HepG2 (cell line): ENCODE measurements around the gene SMAD3. TPM values are rescaled to one million over a fixed set of nuclear protein-coding genes. Genes with fewer than 3 reads are reported as not detected.
A peak's percentile ranks its signal among the peaks of the same experiment; 100 is the strongest.

Experiments used
- ARID4A ChIP-seq: sonication (generic); formaldehyde crosslinking; IDR thresholded peaks from 2 replicates; pipeline ENCODE4 v1.5.0; 2020; ENCODE audit warnings: mild to moderate bottlenecking, missing genetic modification reagents, borderline replicate concordance
- BHLHE40 ChIP-seq: IDR thresholded peaks from 2 replicates; pipeline ENCODE4 v1.6.1; 2011; ENCODE audit warnings: low read length, improper control_type of control experiment
- GTF3A ChIP-seq: sonication (generic); formaldehyde crosslinking; conservative IDR thresholded peaks from 2 replicates; pipeline ENCODE4 v1.4.0; 2020; ENCODE audit warnings: mild to moderate bottlenecking, missing genetic modification reagents
- HIVEP1 ChIP-seq: sonication (generic); formaldehyde crosslinking; IDR thresholded peaks from 2 replicates; pipeline ENCODE4 v1.4.0; 2020; ENCODE audit warnings: mild to moderate bottlenecking, missing genetic modification reagents
- HNRNPL ChIP-seq: fragments of 200-400 bp; formaldehyde crosslinking; IDR thresholded peaks from 2 replicates; pipeline ENCODE4 v1.6.1; 2017; ENCODE audit warnings: mild to moderate bottlenecking, low read depth, low read length
- KLF15 ChIP-seq: sonication (generic); formaldehyde crosslinking; IDR thresholded peaks from 2 replicates; pipeline ENCODE4 v1.8.1; 2023; ENCODE audit warnings: borderline replicate concordance, mild to moderate bottlenecking, inconsistent platforms, missing genetic modification reagents, mixed read lengths
- MTA3 ChIP-seq: sonication (generic); formaldehyde crosslinking; IDR thresholded peaks from 2 replicates; pipeline ENCODE4 v1.4.0; 2020; ENCODE audit warnings: missing genetic modification reagents
- PHF20 ChIP-seq: sonication (generic); formaldehyde crosslinking; IDR thresholded peaks from 2 replicates; pipeline ENCODE4 v1.5.0; 2020; ENCODE audit warnings: mild to moderate bottlenecking, missing genetic modification reagents
- POGZ ChIP-seq: sonication (generic); formaldehyde crosslinking; IDR thresholded peaks from 2 replicates; pipeline ENCODE4 v1.4.0; 2020; ENCODE audit warnings: mild to moderate bottlenecking, missing genetic modification reagents
- SAFB2 ChIP-seq: sonication (generic); formaldehyde crosslinking; IDR thresholded peaks from 2 replicates; pipeline ENCODE4 v1.5.1; 2020; ENCODE audit warnings: missing genetic modification reagents, low read depth, mild to moderate bottlenecking, borderline replicate concordance
- TOE1 ChIP-seq: sonication (generic); formaldehyde crosslinking; IDR thresholded peaks from 2 replicates; pipeline ENCODE4 v1.4.0; 2020; ENCODE audit warnings: mild to moderate bottlenecking, missing genetic modification reagents
- ZBTB7B ChIP-seq: sonication (generic); formaldehyde crosslinking; IDR thresholded peaks from 2 replicates; pipeline ENCODE4 v1.4.0; 2020; ENCODE audit warnings: missing genetic modification reagents
- ZNF251 ChIP-seq: sonication (generic); formaldehyde crosslinking; IDR thresholded peaks from 2 replicates; pipeline ENCODE4 v1.9.0; 2021; ENCODE audit warnings: mild to moderate bottlenecking, missing genetic modification reagents
- ZNF577 ChIP-seq: sonication (generic); formaldehyde crosslinking; IDR thresholded peaks from 2 replicates; pipeline ENCODE4 v1.4.0; 2020; ENCODE audit warnings: mild to moderate bottlenecking, low read depth, missing genetic modification reagents, borderline replicate concordance
- ZNF709 ChIP-seq: sonication (generic); formaldehyde crosslinking; IDR thresholded peaks from 2 replicates; pipeline ENCODE4 v1.5.0; 2020; ENCODE audit warnings: mild to moderate bottlenecking, missing genetic modification reagents
- ZNF761 ChIP-seq: sonication (generic); formaldehyde crosslinking; conservative IDR thresholded peaks from 2 replicates; pipeline ENCODE4 v1.4.0; 2020; ENCODE audit warnings: mild to moderate bottlenecking, missing genetic modification reagents
- polyA plus RNA-seq, 8 experiments: library from polyadenylated mRNA; depleted of rRNA in 3 of 8; stranded (reverse) in 7 of 8; unstranded in 1 of 8; fragments of >200 nt; fragmentation: Illumina TruSeq in 4 of 8; extraction: Trizol in 4 of 8; gene quantifications; 2 replicates each; pipeline versions ENCODE4 v1.2.1 to v1.2.3, GENCODE V29; 2011 to 2016; ENCODE audit warnings: low read depth in 4 of 8, missing spikeins in 1 of 8, mixed read lengths in 1 of 8; ENCODE audit not compliant: insufficient read depth in 1 of 8
- total RNA-seq, 5 experiments: library from RNA; depleted of rRNA; stranded (reverse); fragments of >200 nt; fragmentation: Illumina TruSeq; extraction: Trizol; gene quantifications; 2 replicates each; pipeline ENCODE4 v1.2.3, GENCODE V29; 2016; ENCODE audit warnings: low read depth in 1 of 5
- TF ChIP-seq, protein P1 (sequence below): sonication (generic); formaldehyde crosslinking; conservative IDR thresholded peaks from 2 replicates; pipeline ENCODE4 v1.4.0; 2020; ENCODE audit warnings: missing genetic modification reagents
- TF ChIP-seq, protein P2 (sequence below): sonication (generic); formaldehyde crosslinking; IDR thresholded peaks from 2 replicates; pipeline ENCODE4 v1.8.0; 2022; ENCODE audit warnings: missing genetic modification reagents, mild to moderate bottlenecking, moderate library complexity, borderline replicate concordance
- TF ChIP-seq, protein P3 (sequence below): sonication (generic); formaldehyde crosslinking; IDR thresholded peaks from 2 replicates; pipeline ENCODE4 v1.4.0; 2020; ENCODE audit warnings: missing genetic modification reagents, borderline replicate concordance

SMAD3 gene
- total and polyA plus RNA-seq, 2 of the 13 experiments (the other 11 are each of a cell fraction or from before 2014, with no cell fraction given): 8.6 to 56.3 TPM

DNA sequence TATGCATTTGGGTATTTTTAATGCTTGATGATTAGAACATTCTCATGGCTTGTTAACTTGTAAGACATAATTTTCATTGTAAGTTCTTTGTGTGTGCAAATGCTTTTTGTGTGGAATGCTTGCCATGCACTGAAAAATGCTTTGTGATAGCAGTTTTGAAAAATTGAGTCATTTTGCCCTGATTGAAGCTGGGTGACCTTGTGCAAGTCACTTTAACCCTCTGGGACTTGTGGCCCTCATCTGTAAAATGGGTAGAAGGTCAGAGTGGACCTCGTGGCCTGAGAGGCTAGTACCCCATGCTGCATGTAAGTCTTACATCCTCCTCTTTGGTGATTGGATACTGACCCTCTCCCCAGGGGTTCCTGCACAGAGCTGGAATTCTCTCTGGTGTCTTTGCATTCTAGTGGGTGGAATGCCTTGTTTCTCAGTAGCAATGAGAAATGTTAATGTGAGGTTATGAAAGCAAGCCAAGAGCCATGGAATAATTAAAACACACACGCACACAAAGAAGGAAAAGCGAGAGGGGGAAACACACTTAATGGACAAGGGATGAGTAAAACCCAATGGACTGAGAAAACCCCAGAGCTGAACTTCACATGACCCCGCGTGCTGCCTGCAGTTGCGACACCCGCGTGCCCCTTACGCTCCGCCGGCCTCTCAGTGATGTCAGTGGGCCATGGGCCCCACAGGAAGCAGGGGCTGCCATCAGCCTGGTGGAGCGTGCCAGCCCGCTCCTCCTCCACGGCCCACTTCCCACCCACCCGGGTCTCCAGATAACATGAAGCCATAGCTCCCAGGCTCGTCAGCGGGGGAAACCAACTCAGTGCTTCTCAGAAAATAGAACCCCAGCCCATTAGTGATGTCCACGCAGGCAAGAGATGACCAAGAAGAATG is 44.0 kb downstream of the SMAD3 start (continued):
- TF ChIP-seq, protein P1, sequence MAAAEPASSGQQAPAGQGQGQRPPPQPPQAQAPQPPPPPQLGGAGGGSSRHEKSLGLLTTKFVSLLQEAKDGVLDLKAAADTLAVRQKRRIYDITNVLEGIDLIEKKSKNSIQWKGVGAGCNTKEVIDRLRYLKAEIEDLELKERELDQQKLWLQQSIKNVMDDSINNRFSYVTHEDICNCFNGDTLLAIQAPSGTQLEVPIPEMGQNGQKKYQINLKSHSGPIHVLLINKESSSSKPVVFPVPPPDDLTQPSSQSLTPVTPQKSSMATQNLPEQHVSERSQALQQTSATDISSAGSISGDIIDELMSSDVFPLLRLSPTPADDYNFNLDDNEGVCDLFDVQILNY (CRISPR knock-in tag): no peak
- TF ChIP-seq HIVEP1 (CRISPR knock-in tag) (0 out of 2 replicates have a peak, but pooled peaks have one; percentile 53), PHF20 (CRISPR knock-in tag) (no peak), ZNF709 (CRISPR knock-in tag) (no peak), ARID4A (CRISPR knock-in tag) (peak; percentile 32; the same call in 1 of the 2 replicates), HNRNPL (no peak), BHLHE40 (peak; percentile 75), ZNF251 (CRISPR knock-in tag) (no peak), GTF3A (CRISPR knock-in tag) (no peak), ZNF761 (no peak), ZBTB7B (peak; percentile 24; the same call in 1 of the 2 replicates), KLF15 (CRISPR knock-in tag) (no peak), POGZ (CRISPR knock-in tag) (peak; percentile 76), SAFB2 (CRISPR knock-in tag) (no peak), MTA3 (CRISPR knock-in tag) (no peak), TOE1 (CRISPR knock-in tag) (no peak), ZNF577 (no peak)
- TF ChIP-seq, protein P2, sequence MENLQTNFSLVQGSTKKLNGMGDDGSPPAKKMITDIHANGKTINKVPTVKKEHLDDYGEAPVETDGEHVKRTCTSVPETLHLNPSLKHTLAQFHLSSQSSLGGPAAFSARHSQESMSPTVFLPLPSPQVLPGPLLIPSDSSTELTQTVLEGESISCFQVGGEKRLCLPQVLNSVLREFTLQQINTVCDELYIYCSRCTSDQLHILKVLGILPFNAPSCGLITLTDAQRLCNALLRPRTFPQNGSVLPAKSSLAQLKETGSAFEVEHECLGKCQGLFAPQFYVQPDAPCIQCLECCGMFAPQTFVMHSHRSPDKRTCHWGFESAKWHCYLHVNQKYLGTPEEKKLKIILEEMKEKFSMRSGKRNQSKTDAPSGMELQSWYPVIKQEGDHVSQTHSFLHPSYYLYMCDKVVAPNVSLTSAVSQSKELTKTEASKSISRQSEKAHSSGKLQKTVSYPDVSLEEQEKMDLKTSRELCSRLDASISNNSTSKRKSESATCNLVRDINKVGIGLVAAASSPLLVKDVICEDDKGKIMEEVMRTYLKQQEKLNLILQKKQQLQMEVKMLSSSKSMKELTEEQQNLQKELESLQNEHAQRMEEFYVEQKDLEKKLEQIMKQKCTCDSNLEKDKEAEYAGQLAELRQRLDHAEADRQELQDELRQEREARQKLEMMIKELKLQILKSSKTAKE: peak; percentile 37; the same call in 1 of the 2 replicates
- TF ChIP-seq, protein P3, sequence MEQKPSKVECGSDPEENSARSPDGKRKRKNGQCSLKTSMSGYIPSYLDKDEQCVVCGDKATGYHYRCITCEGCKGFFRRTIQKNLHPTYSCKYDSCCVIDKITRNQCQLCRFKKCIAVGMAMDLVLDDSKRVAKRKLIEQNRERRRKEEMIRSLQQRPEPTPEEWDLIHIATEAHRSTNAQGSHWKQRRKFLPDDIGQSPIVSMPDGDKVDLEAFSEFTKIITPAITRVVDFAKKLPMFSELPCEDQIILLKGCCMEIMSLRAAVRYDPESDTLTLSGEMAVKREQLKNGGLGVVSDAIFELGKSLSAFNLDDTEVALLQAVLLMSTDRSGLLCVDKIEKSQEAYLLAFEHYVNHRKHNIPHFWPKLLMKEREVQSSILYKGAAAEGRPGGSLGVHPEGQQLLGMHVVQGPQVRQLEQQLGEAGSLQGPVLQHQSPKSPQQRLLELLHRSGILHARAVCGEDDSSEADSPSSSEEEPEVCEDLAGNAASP (CRISPR knock-in tag): peak; percentile 91; the same call in 1 of the 2 replicates
